Stimulated activated CD8-positive, alpha-beta memory T cell treated with anti-CD3 and anti-CD28 coated beads, Interleukin-4, amount 100 ng/mL, for 48 hours (primary cell): ENCODE results near the gene GRM6.

Source experiments
- DNase-seq: peaks from one replicate; pipeline ENCODE4 v3.0.0-alpha.2; 2020

GRM6 gene

GRCh38 chr5:178983728-178984127 is 11.4 kb downstream of the GRM6 start:
- DNase-seq = no peak

- DNase-seq = no peak
Observed at GRCh38 chr5:178982941-178983340, 12.2 kb downstream of the GRM6 start.

- no peak for DNase-seq
Observed at GRCh38 chr5:178981381-178981780, 13.7 kb downstream of the GRM6 start.

GRCh38 chr5:178965465-178966055 is 29.6 kb downstream of the GRM6 start:
- no peak for DNase-seq

- no peak for DNase-seq
Observed at GRCh38 chr5:178941361-178941760, 53.8 kb downstream of the GRM6 start.

- no peak for DNase-seq
Observed at GRCh38 chr5:178940569-178941360, 54.4 kb downstream of the GRM6 start, which contains the start of gene ZNF454. ZNF454 (plus strand) TSS chr5:178941198; CDS start chr5:178942792, 1,594 bp downstream.

GRCh38 chr5:178931846-178932760 is 63.0 kb downstream of the GRM6 start:
- DNase-seq = no peak
